NCI-H187 treated with DMSO at 0.1 percent for 48 hours (cell line): Measurements from ENCODE around the gene MZB1.
"Not testable (repeated sequence)": the region's sequence is repeated elsewhere in the genome, so short reads cannot be mapped to it uniquely, and the experiment has no call there.

Experiments
- DNase-seq: peaks from one replicate; lab custom pipeline; 2025; lab: John Stamatoyannopoulos, UW

The MZB1 gene

DNA sequence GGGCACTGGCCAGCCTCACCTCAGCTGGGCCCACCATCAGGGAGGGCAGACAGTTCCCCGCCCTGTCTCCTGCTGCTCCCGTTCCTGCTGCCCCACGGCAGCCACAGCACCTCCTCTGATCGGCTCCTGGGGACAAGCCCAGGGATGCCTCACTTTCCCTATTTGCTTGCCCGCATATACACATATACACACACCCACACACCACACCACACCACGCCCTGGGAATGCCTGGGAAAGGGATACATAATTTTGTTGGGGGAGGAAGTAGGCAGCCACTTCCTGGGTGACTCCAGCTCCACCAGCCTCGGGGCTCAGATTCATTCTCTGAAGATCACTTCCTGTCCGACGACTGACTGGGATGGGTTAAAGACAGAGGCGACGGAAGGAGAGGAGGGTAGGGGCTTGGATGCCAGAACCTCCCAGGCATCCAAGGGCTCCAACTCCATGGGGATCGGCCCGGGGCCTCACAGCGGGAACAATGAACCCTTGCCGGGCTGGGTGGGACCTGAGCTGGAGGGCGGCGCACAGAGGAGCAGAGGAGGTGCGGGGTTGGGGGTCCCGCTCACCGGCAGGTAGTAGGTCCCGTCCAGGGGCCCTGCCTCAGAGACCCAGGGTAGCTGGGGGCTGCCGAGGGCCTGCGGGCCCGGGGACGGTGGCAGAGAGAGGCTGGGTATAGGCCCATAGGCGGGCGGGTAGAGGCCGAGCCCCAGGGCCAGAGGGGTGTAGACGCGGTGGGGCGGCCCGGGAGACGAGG is 2.0 kb upstream of the MZB1 start:
- no peak for DNase-seq

DNA sequence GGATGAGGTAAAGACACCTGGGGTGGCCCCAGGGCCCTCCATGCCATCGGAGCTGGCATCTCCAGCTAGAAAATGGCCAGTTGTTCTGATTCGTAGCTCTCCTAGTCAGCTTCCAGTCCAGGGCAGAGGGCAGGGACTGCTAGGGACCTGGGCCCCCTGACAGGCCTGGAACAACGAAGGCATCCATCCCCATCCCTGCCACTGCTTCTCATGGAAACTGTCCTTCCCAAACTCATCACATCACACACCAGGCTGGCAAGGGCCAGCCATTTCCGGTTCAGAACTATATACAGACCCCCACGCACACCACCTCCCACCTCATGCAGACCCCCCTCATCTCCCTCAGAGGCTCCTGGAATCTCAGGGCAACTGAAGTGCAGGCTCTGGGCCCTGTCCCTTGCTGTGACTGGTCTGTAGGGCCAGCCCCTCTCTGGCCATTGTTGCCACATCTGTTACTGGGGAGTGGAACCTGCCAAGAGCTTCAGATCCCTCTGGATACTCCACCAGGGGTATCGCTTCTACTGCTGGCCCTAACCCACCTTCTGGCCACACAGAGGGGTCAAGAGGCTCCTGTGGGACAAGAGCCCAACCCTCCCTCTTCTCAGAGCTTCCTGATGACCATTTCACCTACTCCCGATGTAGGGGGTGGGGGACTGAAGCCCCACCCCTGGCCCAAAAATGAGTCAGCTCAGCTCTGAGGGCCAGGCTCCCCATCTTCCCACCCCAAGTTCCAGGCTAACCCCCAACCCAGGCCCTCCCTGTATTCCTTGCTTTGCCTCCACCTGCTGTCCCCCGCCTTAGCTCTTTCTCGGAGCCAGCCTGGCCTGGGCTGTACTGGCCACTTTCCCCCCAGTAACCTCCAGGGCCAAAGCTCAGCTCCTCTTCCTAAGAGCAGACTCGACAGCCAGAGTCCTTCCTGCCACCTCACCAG is 1.2 kb upstream of the MZB1 start:
- DNase-seq, result no peak

DNA sequence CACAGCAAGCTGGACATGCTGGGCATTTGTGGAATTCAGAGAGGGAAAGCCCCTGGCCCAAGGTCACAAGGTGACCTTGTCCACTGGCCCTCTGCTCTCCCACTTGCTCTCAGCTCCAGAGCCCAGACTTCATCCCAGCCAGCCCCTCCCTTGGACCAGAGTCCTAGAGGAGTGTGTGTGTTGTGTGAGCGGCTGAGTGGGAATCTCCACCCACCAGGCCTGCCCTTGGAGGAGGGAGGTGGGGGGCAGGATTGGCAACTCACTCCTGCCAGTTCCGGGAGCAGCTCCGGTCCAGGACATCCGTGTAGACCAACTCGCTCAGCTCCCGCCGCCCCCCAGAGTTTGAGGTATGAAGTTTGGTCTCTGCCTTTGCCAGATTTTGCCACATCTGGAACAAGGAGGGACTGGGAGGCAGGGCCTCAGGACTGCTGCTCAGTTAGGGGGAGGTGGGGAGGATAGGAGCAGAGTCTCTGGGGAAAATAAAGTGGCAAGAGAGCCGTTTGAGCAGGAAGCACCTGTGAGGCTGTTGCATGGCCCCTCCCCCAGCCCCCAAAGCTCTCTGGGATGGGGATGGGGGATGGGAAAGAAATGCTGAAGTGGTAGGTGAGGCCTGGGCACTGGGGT is 1.4 kb downstream of the MZB1 start:
- no peak for DNase-seq

DNA sequence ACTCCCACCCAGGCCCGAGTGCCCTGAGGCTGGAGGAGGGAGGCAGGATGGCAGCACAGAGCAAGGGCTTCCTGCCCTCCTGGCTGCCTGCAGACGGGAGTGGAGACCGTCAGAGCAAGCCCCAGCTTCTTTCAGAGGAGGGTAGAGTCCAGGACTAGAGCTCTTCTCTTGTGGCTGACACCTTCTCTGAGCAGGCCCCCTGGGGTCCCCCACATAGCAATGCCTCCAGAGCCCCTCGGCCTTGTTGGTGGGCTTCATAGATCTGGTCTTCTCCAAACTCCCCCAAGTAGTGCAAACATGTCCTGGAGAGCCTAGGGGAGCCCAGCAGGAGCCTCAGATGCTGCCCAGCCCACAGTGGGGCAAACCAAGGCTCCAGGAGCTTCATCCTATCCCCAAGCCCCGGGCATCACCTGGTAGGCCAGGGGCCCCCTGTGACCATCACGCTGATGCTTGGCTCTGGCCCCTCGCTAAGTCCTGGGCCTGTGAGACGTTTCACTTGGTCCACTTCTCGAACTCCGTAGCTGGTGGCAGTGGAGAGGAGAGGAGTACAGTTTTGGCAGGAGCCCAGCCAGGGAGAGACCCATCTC is 2.0 kb downstream of the MZB1 start:
- DNase-seq, result no peak

DNA sequence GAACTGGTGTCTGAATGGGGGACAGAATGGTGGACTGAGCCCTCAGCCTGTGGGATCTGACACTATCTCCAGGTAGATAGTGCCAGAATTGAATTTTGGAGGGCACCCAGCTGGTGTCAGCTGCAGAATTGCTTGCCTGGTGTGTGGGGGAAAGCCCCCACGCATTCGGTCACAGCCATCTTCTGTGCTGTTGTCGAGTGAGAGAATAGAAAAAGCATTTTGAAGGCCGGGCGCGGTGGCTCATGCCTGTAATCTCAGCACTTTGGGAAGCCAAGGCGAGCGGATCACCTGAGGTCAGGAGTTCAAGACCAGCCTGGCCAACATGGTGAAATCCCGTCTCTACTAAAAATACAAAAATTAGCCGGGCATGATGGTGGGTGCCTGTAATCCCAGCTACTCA is 2.8 kb downstream of the MZB1 start:
- DNase-seq, result not testable (repeated sequence)

DNA sequence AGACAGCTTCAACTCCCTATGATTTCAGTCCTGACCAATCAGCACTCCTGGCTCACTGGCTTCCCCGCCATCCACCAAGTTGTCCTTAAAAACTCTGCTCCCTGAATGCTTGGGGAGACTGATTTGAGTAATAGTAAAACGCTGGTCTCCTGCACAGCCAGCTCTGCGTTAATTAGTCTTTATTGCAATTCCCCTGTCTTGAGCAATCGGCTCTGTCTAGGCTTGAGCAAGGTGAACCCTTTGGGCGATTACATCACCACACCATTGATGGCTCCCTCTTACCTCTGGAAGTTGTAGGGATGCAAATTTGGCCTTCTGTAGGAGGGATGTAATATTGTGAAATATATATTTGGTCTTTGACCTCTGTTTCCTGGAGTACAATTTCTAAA is 3.7 kb downstream of the MZB1 start:
- DNase-seq, result no peak

DNA sequence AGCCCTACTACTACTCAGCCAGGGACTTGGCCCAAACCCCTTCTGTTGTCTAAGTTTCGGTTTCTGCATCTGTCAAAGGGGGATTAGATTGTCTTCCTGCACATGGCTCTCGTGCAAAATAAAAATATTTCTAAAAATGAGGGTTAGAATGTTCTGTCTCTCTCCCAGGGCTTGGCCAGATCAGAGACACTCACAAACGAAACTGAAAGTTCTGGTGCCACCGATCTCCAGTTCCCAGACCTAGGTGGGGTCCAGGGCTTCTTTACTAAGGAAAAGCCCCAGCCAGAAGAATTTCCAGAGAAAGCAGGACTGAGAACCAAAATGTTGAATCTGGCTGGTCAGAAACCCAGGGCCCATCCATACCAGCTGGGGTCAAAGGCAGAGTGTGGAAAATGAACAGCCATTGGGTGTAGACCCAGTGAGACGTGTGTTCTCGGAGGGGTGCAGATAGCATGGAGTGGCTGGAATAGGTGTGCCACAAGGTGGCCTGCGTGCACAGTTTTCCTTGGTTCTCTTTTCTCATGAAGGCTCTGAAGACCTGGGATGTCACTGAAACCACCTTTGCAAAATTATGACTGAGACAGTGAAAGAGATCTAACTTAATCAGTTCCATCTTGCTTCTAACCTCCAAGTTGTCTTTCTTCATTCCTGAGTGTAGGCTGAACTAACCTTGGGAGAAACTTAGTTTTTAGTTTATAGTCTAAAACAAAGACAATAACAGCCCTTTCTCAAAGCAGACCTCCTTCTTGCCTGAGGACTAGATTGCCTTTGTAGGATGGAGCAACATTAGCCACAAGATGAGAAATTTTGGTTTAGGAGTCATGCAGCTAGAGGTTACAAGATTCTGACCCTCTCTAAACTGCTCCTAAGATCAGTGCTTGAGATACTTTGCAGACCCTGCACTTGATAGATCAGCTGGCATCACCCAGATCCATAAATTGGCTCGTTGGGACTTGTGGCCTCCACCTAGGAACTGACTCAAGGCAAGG is 4.4 kb downstream of the MZB1 start:
- no peak for DNase-seq

DNA sequence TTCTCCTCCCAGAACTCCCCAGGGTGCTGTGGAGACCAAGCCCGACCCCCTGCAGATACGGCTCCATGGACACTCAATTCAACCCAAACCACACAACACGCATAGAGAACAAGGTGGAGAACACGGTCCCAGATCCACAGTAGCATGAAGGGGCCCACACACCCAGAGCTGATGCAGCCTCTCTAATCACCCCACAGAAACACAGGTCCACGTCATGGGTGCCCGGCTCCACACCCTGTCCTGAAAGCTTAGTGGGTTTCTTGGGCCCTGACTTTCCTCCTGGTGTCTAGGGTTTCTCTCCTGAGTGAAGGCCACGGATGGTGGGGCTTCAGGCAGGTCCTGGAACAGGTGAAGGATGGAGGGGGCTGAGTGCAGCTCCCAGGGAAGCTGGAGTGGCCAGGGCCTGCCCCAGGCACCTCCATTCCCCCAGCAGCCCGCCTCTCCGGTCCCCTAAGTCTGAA is 5.1 kb downstream of the MZB1 start:
- DNase-seq, result no peak

DNA sequence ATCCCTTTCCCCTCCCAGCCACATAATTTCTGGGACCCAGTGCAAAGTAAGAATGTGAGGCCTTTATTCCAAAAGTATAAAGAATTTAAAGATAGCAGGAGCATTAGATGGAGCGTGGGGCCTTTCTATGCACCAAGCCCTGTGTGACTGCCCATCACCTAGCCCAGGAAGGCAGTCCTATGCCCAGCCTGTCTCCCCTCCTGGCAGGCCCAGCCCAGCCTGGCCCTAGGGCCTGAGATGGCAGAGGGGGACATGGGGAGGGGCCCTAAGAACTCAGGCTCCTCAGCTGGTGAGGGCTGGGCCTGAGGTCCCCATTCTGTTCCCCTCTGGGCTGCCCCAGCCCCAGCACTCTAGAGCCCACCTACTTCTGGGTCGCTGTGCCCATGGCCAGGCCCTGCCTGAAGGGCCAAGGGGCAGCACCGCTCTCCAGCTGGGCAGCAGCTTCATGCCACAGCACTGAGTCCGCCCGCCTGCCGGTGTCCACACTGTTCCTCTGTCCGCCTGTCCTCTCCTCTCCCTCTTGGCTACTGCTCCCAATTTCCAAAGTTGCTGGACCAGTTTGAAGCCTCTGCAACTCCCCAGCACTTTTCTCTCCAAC is 5.6 kb downstream of the MZB1 start:
- DNase-seq, result no peak

DNA sequence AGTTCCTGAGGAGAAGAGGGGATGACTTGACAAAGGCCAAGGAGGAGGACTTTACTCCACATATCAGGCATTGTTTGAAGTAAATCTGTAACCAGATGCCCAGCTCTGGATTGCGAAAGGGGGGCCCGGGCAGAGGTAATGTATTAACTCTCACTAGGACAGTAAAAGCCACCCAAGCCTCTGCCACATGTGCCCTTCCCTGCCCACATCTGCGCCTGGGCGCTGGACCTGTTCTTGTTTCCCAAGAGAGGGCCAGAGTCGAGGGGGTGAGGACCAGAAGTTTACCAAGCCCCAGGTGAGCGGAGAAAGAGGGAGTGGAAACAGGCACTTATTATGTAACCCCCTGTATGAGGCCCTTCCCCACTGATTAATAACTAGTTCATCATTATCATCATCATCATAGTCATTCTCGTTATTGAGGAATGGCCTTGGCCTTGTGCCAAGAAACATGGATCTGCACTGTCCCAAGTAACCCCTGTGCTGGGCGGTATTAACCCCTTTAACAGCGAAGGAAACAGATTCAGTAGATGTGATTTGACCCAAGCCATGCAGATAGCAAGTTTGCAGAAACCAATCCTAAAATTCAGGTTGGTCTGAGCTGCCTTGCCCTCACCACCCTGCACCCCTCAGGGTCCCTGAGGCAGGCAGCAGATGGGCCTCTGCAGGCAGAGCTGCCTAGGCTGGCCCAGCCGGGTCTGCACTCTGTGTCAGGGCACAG is 6.3 kb downstream of the MZB1 start, which contains the start of gene SLC23A1:
SLC23A1 (minus strand) TSS at position 23 of the 718 bp plus-strand sequence. CDS start 44 bp downstream, outside the sequence.
- no peak for DNase-seq

DNA sequence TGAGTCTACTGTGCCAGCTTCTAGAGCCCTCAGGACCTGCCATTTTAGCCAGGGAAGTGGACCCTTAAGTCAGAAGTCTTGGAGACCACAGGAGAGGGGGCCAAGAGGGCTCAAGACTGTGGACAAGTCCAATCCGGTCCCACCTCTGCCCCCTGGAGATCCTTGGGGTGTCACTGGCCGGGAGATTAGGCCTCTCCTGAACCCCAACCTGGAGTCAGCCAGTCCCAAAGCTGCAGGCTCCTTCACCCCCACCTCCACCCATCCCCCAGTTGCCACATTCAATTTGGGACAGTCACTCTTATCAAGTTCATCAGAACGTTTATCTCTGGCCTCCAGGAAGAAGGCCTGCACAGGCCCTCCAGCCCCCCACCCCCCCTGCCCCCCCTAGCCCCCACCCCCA is 6.9 kb downstream of the MZB1 start:
- no peak for DNase-seq

DNA sequence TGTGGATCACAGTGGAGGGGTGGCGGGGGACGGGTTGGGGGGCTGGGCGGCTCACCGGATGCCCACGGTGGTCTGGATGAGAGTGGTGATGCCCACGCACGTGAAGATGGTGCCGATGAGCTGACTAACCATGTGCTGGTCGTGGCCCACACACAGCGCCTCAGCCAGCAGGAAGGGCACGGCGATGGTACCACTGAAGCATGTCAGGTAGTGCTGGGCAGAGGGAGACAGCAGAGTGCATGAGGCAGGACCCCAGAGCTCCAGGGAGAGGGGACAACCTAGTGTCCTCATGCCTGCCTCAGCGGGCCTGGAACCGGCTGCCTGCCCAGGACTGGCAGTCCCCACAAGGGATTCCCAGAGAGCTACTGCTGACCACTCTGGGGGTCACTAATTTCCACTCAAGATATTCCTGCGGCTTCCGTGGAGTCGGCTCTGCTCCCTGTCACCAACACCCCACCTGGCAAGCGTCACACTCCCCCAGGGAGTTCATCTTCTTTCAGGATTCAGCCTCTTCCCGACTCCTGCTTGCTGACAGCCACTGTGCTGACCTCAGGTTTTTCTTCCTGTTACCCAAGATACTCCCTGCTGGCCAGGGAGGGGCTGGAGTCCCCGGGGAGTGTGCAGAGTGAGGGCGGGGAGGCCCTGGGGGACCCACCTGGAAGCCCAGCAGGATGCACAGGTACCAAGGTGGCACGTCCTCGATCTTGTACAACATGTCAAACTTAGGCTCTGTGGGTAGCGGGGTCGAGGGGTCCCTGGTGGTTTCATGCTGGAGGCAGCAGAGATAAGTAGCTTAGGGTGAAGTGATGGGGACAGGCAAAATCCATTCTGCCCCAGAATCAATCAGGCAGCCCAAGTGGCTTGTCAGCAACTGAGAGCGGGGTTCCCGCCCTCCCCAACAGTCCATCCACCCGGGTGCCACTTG is 7.6 kb downstream of the MZB1 start:
- DNase-seq, result no peak

DNA sequence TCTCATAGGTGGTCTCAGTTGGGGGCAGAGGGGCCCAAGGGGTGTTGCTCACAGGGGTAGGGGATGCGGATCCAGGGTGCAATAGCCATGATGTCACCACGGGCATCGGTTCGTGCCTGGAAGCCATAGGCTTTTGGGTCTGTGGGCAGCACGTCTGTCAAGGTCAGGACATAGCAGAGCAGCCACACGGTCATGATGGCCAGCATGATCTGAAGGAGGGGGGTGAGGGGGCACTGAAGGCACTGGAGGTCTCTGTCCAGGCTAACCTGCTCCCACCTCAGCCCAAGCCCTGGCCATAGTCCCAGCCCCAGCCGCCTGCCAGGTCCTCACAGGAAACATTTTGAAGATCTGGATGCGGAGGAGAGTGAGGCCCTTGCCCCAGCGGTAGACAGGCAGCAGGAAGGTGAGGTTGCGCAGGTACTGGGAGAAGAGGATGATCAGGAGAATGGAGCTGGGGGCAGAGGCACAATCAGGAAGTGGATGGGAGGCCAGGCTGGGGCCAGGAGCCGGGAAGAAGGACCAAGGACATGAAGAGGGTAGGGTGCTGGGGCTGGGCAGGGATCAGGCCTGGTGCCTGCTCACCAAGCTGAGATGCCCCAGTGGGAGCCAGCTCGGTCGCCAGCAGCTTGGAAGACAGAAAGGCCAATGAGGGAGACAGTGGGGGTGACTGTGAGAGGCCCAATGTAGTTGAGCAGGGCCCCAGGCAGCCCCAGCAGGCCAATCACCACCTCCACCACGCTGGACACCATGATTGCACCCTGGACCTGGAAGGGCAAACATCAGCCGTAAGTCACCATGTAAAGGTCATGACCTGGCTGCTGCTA is 9.9 kb downstream of the MZB1 start:
- DNase-seq, result no peak

DNA sequence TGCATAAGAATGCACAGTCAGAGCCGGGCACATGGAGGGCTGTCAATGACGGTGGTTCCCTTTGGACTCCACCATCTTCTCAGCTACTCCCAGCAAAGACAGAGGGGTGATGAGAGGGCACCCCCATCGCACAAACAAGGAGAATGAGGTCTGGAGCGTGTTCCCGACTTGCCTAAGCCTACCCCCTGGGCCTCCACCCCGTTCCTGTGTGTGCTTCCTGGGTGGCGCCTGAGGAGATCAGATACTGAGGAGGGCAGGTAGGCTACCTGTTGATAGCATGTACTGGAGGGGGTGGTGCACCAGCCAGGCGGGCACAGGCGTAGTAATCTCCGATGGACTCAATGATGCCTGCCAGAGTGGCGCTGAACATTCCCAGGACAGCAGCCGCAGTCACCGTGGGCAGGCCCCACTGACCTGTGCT is 10.8 kb downstream of the MZB1 start:
- DNase-seq, result no peak

DNA sequence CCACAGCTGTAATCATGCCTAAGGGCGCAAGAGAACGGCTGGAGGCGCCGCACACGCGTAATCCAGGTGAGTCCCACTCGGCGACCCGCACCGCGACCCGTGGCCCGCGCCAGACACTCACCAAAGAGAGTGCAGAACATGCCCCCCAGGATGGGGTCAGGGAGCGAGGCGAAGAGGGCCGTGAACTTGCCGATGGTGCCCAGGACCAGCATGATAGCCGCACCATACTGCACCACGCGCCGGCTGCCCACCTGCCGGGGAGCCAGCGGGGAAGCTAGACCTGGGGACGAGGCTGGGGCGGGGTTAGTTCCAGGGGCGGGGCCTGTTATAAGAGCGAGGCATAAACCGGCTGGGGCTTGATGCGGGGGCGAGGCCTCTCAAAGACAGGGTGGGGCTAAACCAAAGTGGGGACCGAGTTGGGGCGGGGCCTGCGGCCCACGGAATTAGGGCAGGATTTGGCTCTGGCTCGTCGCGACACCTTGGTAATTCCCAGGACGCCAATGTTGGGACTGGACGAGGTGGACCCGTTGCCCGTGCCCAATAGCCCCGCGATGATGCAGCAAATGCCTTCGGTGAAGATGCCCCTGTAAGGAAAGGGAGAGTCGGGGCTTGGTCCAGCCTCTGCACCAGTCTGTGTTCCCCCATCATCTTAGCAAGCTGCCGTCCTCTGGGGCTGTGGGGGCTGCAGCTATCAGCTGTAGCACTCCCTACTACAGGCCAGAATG is 11.4 kb downstream of the MZB1 start:
- no peak for DNase-seq

DNA sequence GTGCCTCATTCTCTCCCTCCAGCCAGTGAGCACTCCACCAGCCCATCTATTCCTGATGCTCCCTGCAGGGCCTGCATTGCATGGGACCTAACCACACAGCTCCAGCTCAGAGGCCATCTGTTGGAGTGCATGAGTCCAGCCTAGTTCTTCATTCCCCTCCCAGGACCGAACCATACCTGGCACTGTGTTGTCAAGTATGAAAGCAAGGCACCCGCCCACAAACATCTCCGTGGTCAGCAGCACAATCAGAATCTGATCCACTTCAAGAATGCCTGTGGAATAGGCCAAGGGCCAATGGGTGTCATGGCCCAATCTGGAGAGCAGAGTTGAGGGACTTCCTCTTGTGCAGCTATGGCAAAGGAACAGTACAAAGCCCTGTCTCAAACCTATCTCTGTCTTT is 12.5 kb downstream of the MZB1 start:
- DNase-seq, result no peak

DNA sequence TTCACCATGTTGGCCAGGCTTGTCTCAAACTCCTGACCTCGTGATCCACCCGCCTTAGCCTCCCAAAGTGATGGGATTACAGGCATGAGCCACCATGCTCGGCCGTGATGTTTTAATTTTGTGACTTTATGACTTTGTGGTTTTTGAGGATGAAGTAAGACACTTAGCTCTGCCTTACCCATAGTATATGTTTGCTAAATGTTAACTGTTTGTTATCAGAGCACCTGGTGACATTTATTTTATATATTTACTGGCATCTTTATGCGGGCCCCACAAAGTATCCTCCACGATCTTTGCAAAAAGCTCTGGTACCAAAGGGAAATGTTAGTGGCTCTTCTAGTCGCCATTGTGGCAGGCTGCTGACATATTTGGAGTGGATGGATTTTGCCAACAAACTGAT is 13.3 kb downstream of the MZB1 start:
- DNase-seq, result no peak
